Measurements from ENCODE around the gene GABRG1.
A peak's percentile ranks its signal among the peaks of the same experiment; 100 is the strongest.

The GABRG1 gene

GRCh38 chr4:46123913-46124755, at the start of gene GABRG1:
TSS of gene GABRG1 (minus strand) at chr4:46124054. CDS start at chr4:46123913, 141 bp downstream.
- DNase-seq, result peak in 51 of 56 donors; percentile 1 to 70 (median 32)

GRCh38 chr4:46146993-46147392, 23.1 kb upstream of the GABRG1 start:
- no peak for DNase-seq

- no peak for DNase-seq
Observed at GRCh38 chr4:46131498-46132057, 7.7 kb upstream of the GABRG1 start.

- DNase-seq, result peak in 49 of 56 donors; percentile 0 to 66 (median 17)
Observed at GRCh38 chr4:46124773-46125413, 1.0 kb upstream of the GABRG1 start.

- no peak for DNase-seq
Observed at GRCh38 chr4:46081674-46082073, 42.2 kb downstream of the GABRG1 start.

GRCh38 chr4:46081248-46081647, 42.6 kb downstream of the GABRG1 start:
- DNase-seq, result no peak

GRCh38 chr4:46073778-46074177, 50.1 kb downstream of the GABRG1 start:
- DNase-seq, result no peak

GRCh38 chr4:46051392-46051791, 72.5 kb downstream of the GABRG1 start:
- no peak for DNase-seq

- DNase-seq, result no peak
Observed at GRCh38 chr4:46032056-46032455, 91.8 kb downstream of the GABRG1 start.

GRCh38 chr4:46016306-46016705, 107.5 kb downstream of the GABRG1 start:
- no peak for DNase-seq

GRCh38 chr4:45992728-45993127, 131.1 kb downstream of the GABRG1 start:
- DNase-seq, result no peak

GRCh38 chr4:45989775-45990174, 134.1 kb downstream of the GABRG1 start:
- DNase-seq, result no peak

- DNase-seq, result no peak
Observed at GRCh38 chr4:45987858-45988257, 136.0 kb downstream of the GABRG1 start.

Data from amygdala (tissue), 56 donors.